Fibroblast of pulmonary artery (primary cell): ENCODE results near the gene ABHD5.

Source experiments
- DNase-seq: peaks from one replicate; pipeline ENCODE4 v3.0.0-alpha.2; 2010; ENCODE audit warnings: low read depth
- H3K4me3 ChIP-seq: replicated peaks from 2 replicates; pipeline ENCODE4 v1.5.1; 2011; ENCODE audit warnings: low read depth, mild to moderate bottlenecking, control low read depth, low read length, moderate library complexity
- CTCF ChIP-seq: IDR thresholded peaks from 2 replicates; pipeline ENCODE4 v1.5.1; 2011; ENCODE audit warnings: mild to moderate bottlenecking, control low read depth, low read length, inconsistent platforms; ENCODE audit errors: missing control alignments

ABHD5 gene

GRCh38 chr3:43732747-43733425 is 42.1 kb downstream of the ABHD5 start:
- H3K4me3 ChIP-seq: no peak overlapping the region
- no peak for DNase-seq
- no peak for TF ChIP-seq CTCF

GRCh38 chr3:43733459-43734384 is 43.0 kb downstream of the ABHD5 start:
- H3K4me3 ChIP-seq: no peak overlapping the region
- TF ChIP-seq CTCF: no peak
- DNase-seq: peak; percentile 55

GRCh38 chr3:43734685-43735084 is 43.9 kb downstream of the ABHD5 start:
- DNase-seq: no peak
- no peak for TF ChIP-seq CTCF

GRCh38 chr3:43735618-43736017 is 44.9 kb downstream of the ABHD5 start:
- DNase-seq: no peak
- TF ChIP-seq CTCF: no peak
- no peak overlapping the region for H3K4me3 ChIP-seq

More at GRCh38 chr3:43734685-43735084, 43.9 kb downstream of the ABHD5 start:
- H3K4me3 ChIP-seq: no peak overlapping the region

GRCh38 chr3:43736558-43737440 is 46.1 kb downstream of the ABHD5 start:
- no peak overlapping the region for H3K4me3 ChIP-seq
- DNase-seq: peak; percentile 34
- TF ChIP-seq CTCF: no peak

- H3K4me3 ChIP-seq: no peak overlapping the region
- no peak for DNase-seq
- no peak for TF ChIP-seq CTCF
These were observed 47.6 kb downstream of the ABHD5 start for GRCh38 chr3:43738305-43738704.
